Measurements from ENCODE around the gene SPOP. TPM values are rescaled to one million over a fixed set of nuclear protein-coding genes. Genes with fewer than 3 reads are reported as not detected.
"Not testable (repeated sequence)": the region's sequence is repeated elsewhere in the genome, so short reads cannot be mapped to it uniquely, and the experiment has no call there.

Gene SPOP
- total and polyA plus RNA-seq, 2 donors (not counting 1 experiment from before 2014, with no cell fraction given): 46.7 to 112 TPM

DNA sequence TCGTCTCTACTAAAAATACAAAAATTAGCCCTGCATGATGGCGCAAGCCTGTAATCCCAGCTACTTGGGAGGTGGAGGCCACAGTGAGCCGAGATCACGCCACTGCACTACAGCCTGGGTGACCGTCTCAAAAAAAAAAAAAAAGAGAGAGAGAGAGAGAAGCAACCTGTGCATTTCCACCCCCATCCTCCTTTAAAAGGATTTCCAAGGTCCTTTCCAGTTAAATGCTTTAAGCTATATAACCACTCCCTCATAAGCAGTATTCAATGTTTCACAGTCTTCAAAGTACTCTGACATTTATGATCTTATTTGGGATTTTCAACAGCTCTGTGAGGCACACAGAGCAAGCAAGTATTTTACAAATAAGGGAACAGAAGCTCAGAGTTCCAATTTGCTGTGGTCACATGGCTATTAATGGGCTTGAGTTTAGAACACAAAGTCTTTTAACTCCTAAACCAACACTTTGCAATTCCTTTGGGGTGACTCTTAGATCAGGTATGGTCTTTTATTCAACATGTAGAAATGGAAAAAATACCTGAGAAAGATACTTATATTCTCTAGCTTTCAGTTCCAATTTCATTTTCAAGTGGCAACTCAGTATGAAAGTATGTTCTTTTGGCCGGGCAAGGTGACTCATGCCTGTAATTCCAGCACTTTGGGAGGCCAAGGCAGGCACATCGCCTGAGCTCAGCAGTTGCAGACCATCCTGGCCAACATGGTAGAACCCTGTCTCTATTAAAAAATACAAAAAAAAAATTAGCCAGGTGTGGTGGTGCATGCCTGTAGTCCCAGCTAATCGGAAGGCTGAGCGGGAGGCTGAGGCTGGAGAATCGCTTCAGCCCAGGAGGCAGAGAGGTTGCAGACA lies 31.3 kb downstream of the SPOP start:
- Histone ChIP-seq H3K9me3 (ENCODE audit: control insufficient read depth, insufficient read depth, low read depth, low read length) (no peaks in the 10 kb centered on the region), H3K9ac (ENCODE audit: insufficient read depth, low read length) (no peak overlapping the region), H3K27me3 (ENCODE audit: control insufficient read depth, insufficient read depth, low read length) (no peaks in the 10 kb centered on the region), H3K4me2 (ENCODE audit: extremely low read depth, insufficient read depth, low read length) (peak overlapping the region; percentile 71), H2AFZ (ENCODE audit: low read length) (no peak overlapping the region), H3K79me2 (ENCODE audit: control insufficient read depth, insufficient read depth, low read length) (peaks cover 16% of the 10 kb centered on the region), H3K27ac (ENCODE audit: insufficient read depth, low read length) (peak overlapping the region; percentile 59), H3K4me1 (ENCODE audit: control insufficient read depth, extremely low read depth, insufficient read depth, low read length) (peaks cover 5% of the 10 kb centered on the region), H3K36me3 (ENCODE audit: control insufficient read depth, insufficient read depth, low read length) (no peaks in the 10 kb centered on the region), H3K4me3 (replicated peaks in 1 of 4; ENCODE audit: control extremely low read depth in 1 of 4, insufficient read depth in 1 of 4, low read depth in 3 of 4, low read length in 4 of 4) (peak overlapping the region in 2 of 4 experiments; percentile 15 to 29), H4K20me1 (ENCODE audit: control insufficient read depth, extremely low read depth, insufficient read depth, low read length) (no peaks in the 10 kb centered on the region)
- TF ChIP-seq, protein P1, sequence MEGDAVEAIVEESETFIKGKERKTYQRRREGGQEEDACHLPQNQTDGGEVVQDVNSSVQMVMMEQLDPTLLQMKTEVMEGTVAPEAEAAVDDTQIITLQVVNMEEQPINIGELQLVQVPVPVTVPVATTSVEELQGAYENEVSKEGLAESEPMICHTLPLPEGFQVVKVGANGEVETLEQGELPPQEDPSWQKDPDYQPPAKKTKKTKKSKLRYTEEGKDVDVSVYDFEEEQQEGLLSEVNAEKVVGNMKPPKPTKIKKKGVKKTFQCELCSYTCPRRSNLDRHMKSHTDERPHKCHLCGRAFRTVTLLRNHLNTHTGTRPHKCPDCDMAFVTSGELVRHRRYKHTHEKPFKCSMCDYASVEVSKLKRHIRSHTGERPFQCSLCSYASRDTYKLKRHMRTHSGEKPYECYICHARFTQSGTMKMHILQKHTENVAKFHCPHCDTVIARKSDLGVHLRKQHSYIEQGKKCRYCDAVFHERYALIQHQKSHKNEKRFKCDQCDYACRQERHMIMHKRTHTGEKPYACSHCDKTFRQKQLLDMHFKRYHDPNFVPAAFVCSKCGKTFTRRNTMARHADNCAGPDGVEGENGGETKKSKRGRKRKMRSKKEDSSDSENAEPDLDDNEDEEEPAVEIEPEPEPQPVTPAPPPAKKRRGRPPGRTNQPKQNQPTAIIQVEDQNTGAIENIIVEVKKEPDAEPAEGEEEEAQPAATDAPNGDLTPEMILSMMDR (conservative IDR thresholded peaks at IDR 0.05 in 1 of 2, IDR thresholded peaks at IDR 0.05 in 1 of 2; ENCODE audit: low read depth in 1 of 2, low read length in 2 of 2): no peak
- no peak for TF ChIP-seq EZH2 (IDR thresholded peaks at IDR 0.05; ENCODE audit: low read length, missing control alignments)
- peak; percentile 59 to 92 for DNase-seq (ENCODE audit: low read depth in 2 of 2)

DNA sequence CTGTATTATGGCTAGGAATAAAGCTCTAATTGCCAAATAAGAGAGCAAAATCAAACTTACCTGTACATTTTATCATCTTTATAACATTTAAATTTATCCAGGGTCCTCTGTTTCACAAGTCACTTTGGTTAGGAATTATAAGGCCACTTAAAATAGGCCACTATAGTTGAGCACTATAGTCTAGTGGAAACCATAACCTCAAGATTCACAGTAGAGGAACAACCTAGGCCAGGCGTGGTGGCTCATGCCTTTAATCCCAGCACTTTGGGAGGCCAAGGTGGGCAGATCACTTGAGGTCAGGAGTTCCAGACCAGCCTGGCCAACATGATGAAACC lies 31.9 kb downstream of the SPOP start:
- not testable (repeated sequence) for H3K4me3 ChIP-seq (replicated peaks in 1 of 4; ENCODE audit: control extremely low read depth in 1 of 4, insufficient read depth in 1 of 4, low read depth in 3 of 4, low read length in 4 of 4); H3K4me1 ChIP-seq (ENCODE audit: control insufficient read depth, extremely low read depth, insufficient read depth, low read length); H3K36me3 ChIP-seq (ENCODE audit: control insufficient read depth, insufficient read depth, low read length); H3K9me3 ChIP-seq (ENCODE audit: control insufficient read depth, insufficient read depth, low read depth, low read length); H3K9ac ChIP-seq (ENCODE audit: insufficient read depth, low read length); H3K27me3 ChIP-seq (ENCODE audit: control insufficient read depth, insufficient read depth, low read length); H2AFZ ChIP-seq (ENCODE audit: low read length); H4K20me1 ChIP-seq (ENCODE audit: control insufficient read depth, extremely low read depth, insufficient read depth, low read length); H3K4me2 ChIP-seq (ENCODE audit: extremely low read depth, insufficient read depth, low read length); DNase-seq (ENCODE audit: low read depth in 2 of 2)
- Histone ChIP-seq H3K27ac (ENCODE audit: insufficient read depth, low read length) (peak overlapping the region; percentile 59), H3K79me2 (ENCODE audit: control insufficient read depth, insufficient read depth, low read length) (peaks cover 13% of the 10 kb centered on the region)

DNA sequence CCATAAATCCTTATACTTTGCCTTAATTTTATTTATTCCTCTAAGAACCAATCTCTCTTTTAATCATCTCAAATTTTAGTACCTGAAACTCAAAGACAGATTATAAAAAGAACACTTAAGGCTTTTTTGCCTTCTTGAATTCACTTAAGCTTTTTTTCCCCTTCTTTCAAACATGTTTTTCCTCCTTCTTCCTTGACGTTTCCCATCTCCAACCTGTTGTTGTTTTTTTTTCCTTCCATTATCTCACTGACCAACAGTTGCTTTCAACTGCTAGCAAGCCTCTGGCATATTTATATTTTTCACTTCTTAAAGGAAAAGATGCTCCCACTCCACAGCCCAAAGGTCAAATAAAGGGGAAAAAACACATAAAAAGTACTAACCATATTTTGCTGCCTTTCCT lies 32.2 kb downstream of the SPOP start:
- Histone ChIP-seq H3K4me3 (replicated peaks in 1 of 4; ENCODE audit: control extremely low read depth in 1 of 4, insufficient read depth in 1 of 4, low read depth in 3 of 4, low read length in 4 of 4) (no peak overlapping the region), H2AFZ (ENCODE audit: low read length) (no peak overlapping the region), H4K20me1 (ENCODE audit: control insufficient read depth, extremely low read depth, insufficient read depth, low read length) (no peaks in the 10 kb centered on the region), H3K79me2 (ENCODE audit: control insufficient read depth, insufficient read depth, low read length) (peaks cover 13% of the 10 kb centered on the region), H3K27me3 (ENCODE audit: control insufficient read depth, insufficient read depth, low read length) (no peaks in the 10 kb centered on the region), H3K9ac (ENCODE audit: insufficient read depth, low read length) (no peak overlapping the region), H3K4me1 (ENCODE audit: control insufficient read depth, extremely low read depth, insufficient read depth, low read length) (peaks cover 5% of the 10 kb centered on the region), H3K27ac (ENCODE audit: insufficient read depth, low read length) (peak overlapping the region; percentile 59), H3K36me3 (ENCODE audit: control insufficient read depth, insufficient read depth, low read length) (no peaks in the 10 kb centered on the region), H3K4me2 (ENCODE audit: extremely low read depth, insufficient read depth, low read length) (peak overlapping the region; percentile 9), H3K9me3 (ENCODE audit: control insufficient read depth, insufficient read depth, low read depth, low read length) (no peaks in the 10 kb centered on the region)
- DNase-seq (ENCODE audit: low read depth in 2 of 2): no peak
- TF ChIP-seq EZH2 (IDR thresholded peaks at IDR 0.05; ENCODE audit: low read length, missing control alignments): no peak
- TF ChIP-seq, protein P1 (conservative IDR thresholded peaks at IDR 0.05 in 1 of 2, IDR thresholded peaks at IDR 0.05 in 1 of 2; ENCODE audit: low read depth in 1 of 2, low read length in 2 of 2): no peak
